Right hindlimb (tissue), 1 donor: Measurements from ENCODE around the gene ABCA3.
"Not testable (repeated sequence)": the region's sequence is repeated elsewhere in the genome, so short reads cannot be mapped to it uniquely, and the experiment has no call there.

ENCODE experiments used
- DNase-seq: peaks from one replicate; pipeline ENCODE4 v3.0.0-alpha.2; 2018

Gene ABCA3

GRCh38 chr16:2277466-2278271 is 62.9 kb downstream of the ABCA3 start:
- no peak for DNase-seq

GRCh38 chr16:2276368-2277195 is 63.9 kb downstream of the ABCA3 start:
- no peak for DNase-seq

- no peak for DNase-seq
These were observed 64.8 kb downstream of the ABCA3 start for GRCh38 chr16:2275476-2276367.

- no peak for DNase-seq
These were observed 66.6 kb downstream of the ABCA3 start for GRCh38 chr16:2273931-2274330.

GRCh38 chr16:2273484-2273883 is 67.0 kb downstream of the ABCA3 start:
- DNase-seq = no peak

- no peak for DNase-seq
These were observed 68.6 kb downstream of the ABCA3 start for GRCh38 chr16:2271848-2272461.

GRCh38 chr16:2270588-2271470 is 69.7 kb downstream of the ABCA3 start:
- no peak for DNase-seq

- DNase-seq = no peak
These were observed 70.5 kb downstream of the ABCA3 start for GRCh38 chr16:2270070-2270462.

- peak; percentile 97 for DNase-seq
These were observed 72.4 kb downstream of the ABCA3 start, which contains the start of gene RNPS1 for GRCh38 chr16:2267913-2268666. TSS of gene RNPS1 (minus strand) at chr16:2268126. CDS start at chr16:2264643, 3,483 bp downstream.

GRCh38 chr16:2267505-2267912 is 73.0 kb downstream of the ABCA3 start:
- DNase-seq = not testable (repeated sequence)

- not testable (repeated sequence) for DNase-seq
These were observed 73.6 kb downstream of the ABCA3 start for GRCh38 chr16:2266887-2267286.

GRCh38 chr16:2263026-2263425 is 77.5 kb downstream of the ABCA3 start:
- DNase-seq = not testable (repeated sequence)

- DNase-seq = no peak
These were observed 80.3 kb downstream of the ABCA3 start for GRCh38 chr16:2260250-2260649.

GRCh38 chr16:2258530-2258929 is 82.0 kb downstream of the ABCA3 start:
- DNase-seq = not testable (repeated sequence)

GRCh38 chr16:2257726-2258125 is 82.8 kb downstream of the ABCA3 start:
- DNase-seq = no peak

- no peak for DNase-seq
These were observed 83.9 kb downstream of the ABCA3 start for GRCh38 chr16:2256531-2257140.

- no peak for DNase-seq
These were observed 87.2 kb downstream of the ABCA3 start for GRCh38 chr16:2253293-2253692.

GRCh38 chr16:2252806-2253148 is 87.8 kb downstream of the ABCA3 start:
- no peak for DNase-seq

- DNase-seq = peak; percentile 96
These were observed 89.0 kb downstream of the ABCA3 start, which contains the start of gene ECI1 for GRCh38 chr16:2251296-2252111. TSS of gene ECI1 (minus strand) at chr16:2251587. CDS start at chr16:2251566, 21 bp downstream.
